H9 (cell line): ENCODE measurements around the gene HPSE. TPM values are rescaled to one million over a fixed set of nuclear protein-coding genes. Genes with fewer than 3 reads are reported as not detected.

Source experiments
- DNase-seq: peaks from one replicate; pipeline ENCODE4 v3.0.0-alpha.2; 2017
- H2AFZ ChIP-seq: one replicate; pipeline ENCODE4 v1.6.1; 2013; ENCODE audit warnings: mild to moderate bottlenecking, low read length, control low read depth, moderate library complexity
- H2AK5ac ChIP-seq: 2 replicates; pipeline ENCODE4 v1.6.1; 2013; ENCODE audit warnings: low read length, control low read depth, mixed read lengths; ENCODE audit not compliant: insufficient read length
- H2BK120ac ChIP-seq: one replicate; pipeline ENCODE4 v1.6.1; 2013; ENCODE audit warnings: low read depth, mild to moderate bottlenecking, low read length, control low read depth, inconsistent platforms; ENCODE audit not compliant: poor library complexity, severe bottlenecking
- H2BK12ac ChIP-seq: 2 replicates; pipeline ENCODE4 v1.6.1; 2013; ENCODE audit warnings: low read length, control low read depth, mixed read lengths, low read depth; ENCODE audit not compliant: insufficient read length
- H2BK15ac ChIP-seq: 2 replicates; pipeline ENCODE4 v1.6.1; 2013; ENCODE audit warnings: low read depth, low read length, control low read depth
- H2BK20ac ChIP-seq: one replicate; pipeline ENCODE4 v1.6.1; 2013; ENCODE audit warnings: low read depth, mild to moderate bottlenecking, low read length, control low read depth, inconsistent platforms; ENCODE audit not compliant: poor library complexity, severe bottlenecking
- H2BK5ac ChIP-seq: 2 replicates; pipeline ENCODE4 v1.6.1; 2013; ENCODE audit warnings: low read length, control low read depth, mixed read lengths; ENCODE audit not compliant: insufficient read length
- H3K14ac ChIP-seq: 2 replicates; pipeline ENCODE4 v1.6.1; 2013; ENCODE audit warnings: low read length, control low read depth; ENCODE audit not compliant: insufficient read depth
- H3K18ac ChIP-seq: 2 replicates; pipeline ENCODE4 v1.6.1; 2013; ENCODE audit warnings: low read depth, mild to moderate bottlenecking, mixed read lengths, low read length, control low read depth; ENCODE audit not compliant: insufficient read length
- H3K23ac ChIP-seq: 2 replicates; pipeline ENCODE4 v1.6.1; 2013; ENCODE audit warnings: low read length, control low read depth, mixed read lengths, low read depth; ENCODE audit not compliant: insufficient read length
- H3K23me2 ChIP-seq: 2 replicates; pipeline ENCODE4 v1.6.1; 2013; ENCODE audit warnings: low read depth, mild to moderate bottlenecking, mixed read lengths, low read length, control low read depth; ENCODE audit not compliant: insufficient read length, poor library complexity, severe bottlenecking
- H3K27ac ChIP-seq: 2 replicates; pipeline ENCODE4 v1.5.1; 2013; ENCODE audit warnings: low read length, control low read depth, mixed read lengths, low read depth; ENCODE audit not compliant: insufficient read length
- H3K27me3 ChIP-seq: 2 replicates; pipeline ENCODE4 v1.6.1; 2013; ENCODE audit warnings: low read length, control low read depth, inconsistent platforms; ENCODE audit not compliant: insufficient read depth
- H3K4ac ChIP-seq: 2 replicates; pipeline ENCODE4 v1.6.1; 2013; ENCODE audit warnings: low read depth, mild to moderate bottlenecking, control low read depth, inconsistent platforms, low read length, moderate library complexity
- H3K4me1 ChIP-seq: 2 replicates; pipeline ENCODE4 v1.6.1; 2013; ENCODE audit warnings: low read length, control low read depth, inconsistent platforms; ENCODE audit not compliant: insufficient read depth
- H3K4me2 ChIP-seq: 2 replicates; pipeline ENCODE4 v1.6.1; 2013; ENCODE audit warnings: low read length, control low read depth, mixed read lengths; ENCODE audit not compliant: insufficient read length, insufficient read depth
- H3K56ac ChIP-seq: 2 replicates; pipeline ENCODE4 v1.6.1; 2013; ENCODE audit warnings: low read depth, mild to moderate bottlenecking, mixed read lengths, low read length, control low read depth; ENCODE audit not compliant: insufficient read length
- H3K79me1 ChIP-seq: 2 replicates; pipeline ENCODE4 v1.6.1; 2013; ENCODE audit warnings: low read depth, mild to moderate bottlenecking, moderate library complexity, low read length, control low read depth, inconsistent platforms; ENCODE audit not compliant: insufficient read depth, poor library complexity, severe bottlenecking
- H3K79me2 ChIP-seq: 2 replicates; pipeline ENCODE4 v1.6.1; 2013; ENCODE audit warnings: low read length, control low read depth, inconsistent platforms; ENCODE audit not compliant: insufficient read depth
- H3K9ac ChIP-seq: 2 replicates; pipeline ENCODE4 v1.6.1; 2013; ENCODE audit warnings: low read length, control low read depth, mixed read lengths; ENCODE audit not compliant: insufficient read length; ENCODE audit errors: extremely low read depth
- H3K9me3 ChIP-seq: one replicate; pipeline ENCODE4 v1.6.1; 2013; ENCODE audit warnings: low read depth, low read length, inconsistent platforms; ENCODE audit not compliant: control insufficient read depth
- H3T11ph ChIP-seq: one replicate; pipeline ENCODE4 v1.6.1; 2013; ENCODE audit warnings: mild to moderate bottlenecking, low read length, control low read depth, inconsistent platforms
- H4K20me1 ChIP-seq: one replicate; pipeline ENCODE4 v1.6.1; 2013; ENCODE audit not compliant: control insufficient read depth, insufficient read length, insufficient read depth
- H4K5ac ChIP-seq: 2 replicates; pipeline ENCODE4 v1.6.1; 2013; ENCODE audit warnings: low read depth, mild to moderate bottlenecking, mixed read lengths, low read length, control low read depth; ENCODE audit not compliant: insufficient read length
- H4K8ac ChIP-seq: replicated peaks from 2 replicates; pipeline ENCODE4 v1.6.1; 2013; ENCODE audit warnings: low read length, control low read depth, mixed read lengths, low read depth; ENCODE audit not compliant: insufficient read length
- H4K91ac ChIP-seq: 2 replicates; pipeline ENCODE4 v1.6.1; 2013; ENCODE audit warnings: low read depth, mild to moderate bottlenecking, moderate library complexity, mixed read lengths, low read length, control low read depth; ENCODE audit not compliant: insufficient read length
- H3K27ac Mint-ChIP-seq, 3 experiments: 2 replicates in 2 of 3; 3 replicates in 1 of 3; pipeline ENCODE4 v1.8.0; 2020 to 2021; ENCODE audit warnings: mixed read lengths in 3 of 3, mild to moderate bottlenecking in 1 of 3, moderate library complexity in 1 of 3
- H3K27me3 Mint-ChIP-seq: 2 replicates; pipeline ENCODE4 v1.8.0; 2021; ENCODE audit warnings: low read depth, mild to moderate bottlenecking, moderate library complexity, mixed read lengths
- H3K36me3 Mint-ChIP-seq, 3 experiments: 2 replicates in 2 of 3; 3 replicates in 1 of 3; pipeline ENCODE4 v1.8.0; 2020 to 2021; ENCODE audit warnings: low read depth in 3 of 3, mixed read lengths in 3 of 3; ENCODE audit not compliant: insufficient read depth in 1 of 3
- H3K4me1 Mint-ChIP-seq, 2 experiments: 2 replicates each; pipeline ENCODE4 v1.8.0; 2020; ENCODE audit warnings: mixed read lengths in 2 of 2
- H3K4me3 Mint-ChIP-seq, 2 experiments: 2 replicates in 1 of 2; 3 replicates in 1 of 2; pipeline ENCODE4 v1.8.0; 2020 to 2021; ENCODE audit warnings: mild to moderate bottlenecking in 2 of 2, mixed read lengths in 2 of 2, moderate library complexity in 1 of 2
- H3K9me3 Mint-ChIP-seq, 2 experiments: 2 replicates in 1 of 2; 3 replicates in 1 of 2; pipeline ENCODE4 v1.8.0; 2020; ENCODE audit warnings: mild to moderate bottlenecking in 2 of 2, mixed read lengths in 2 of 2, moderate library complexity in 1 of 2
- CTCF ChIP-seq: fragments of 200-600 bp; sonication (generic); conservative IDR thresholded peaks from 3 replicates; pipeline ENCODE4 v1.8.0; 2021; ENCODE audit warnings: antibody characterized with exemption, mild to moderate bottlenecking
- WGBS: extraction: QIAGEN DNeasy Blood & Tissue Kit; methylation state at CpG from one replicate; pipeline ENCODE4 v1.1.7; 2013; ENCODE audit warnings: missing lambda C conversion rate, low lambda C conversion rate, mixed read lengths; ENCODE audit not compliant: insufficient read length; ENCODE audit errors: extremely low coverage; 5-methylcytosine and 5-hydroxymethylcytosine counted together
- total RNA-seq: library from RNA; stranded (reverse); gene quantifications from 2 replicates; pipeline ENCODE4 v1.2.1, GENCODE V29; 2021

The HPSE gene
- total RNA-seq, 1 experiment from 2014 or later = 2.0 TPM

- no peaks in the 10 kb centered on the region for H3K79me2 ChIP-seq
- H3K23ac ChIP-seq = no peak overlapping the region
- no peak for TF ChIP-seq CTCF
- H3K9me3 Mint-ChIP-seq = no peaks in the 10 kb centered on the region
- no peak for DNase-seq
- H2BK12ac ChIP-seq = no peak overlapping the region
- H3K4me3 Mint-ChIP-seq = no peak overlapping the region
- no peak overlapping the region for H3K14ac ChIP-seq
- H3K18ac ChIP-seq = no peak overlapping the region
- no CpG with 5 or more reads among the region's 4 CpGs for WGBS
- H2BK20ac ChIP-seq = no peak overlapping the region
- no peak overlapping the region for H4K8ac ChIP-seq
- no peak overlapping the region for H3K56ac ChIP-seq
- H4K91ac ChIP-seq = no peak overlapping the region
- H3T11ph ChIP-seq = no peak overlapping the region
- H3K36me3 Mint-ChIP-seq = no peaks in the 10 kb centered on the region
- no peak overlapping the region for H3K4ac ChIP-seq
- no peak overlapping the region for H3K9ac ChIP-seq
- no peaks in the 10 kb centered on the region for H3K27me3 ChIP-seq
- H4K5ac ChIP-seq = no peak overlapping the region
- H2BK5ac ChIP-seq = no peak overlapping the region
- H3K27ac Mint-ChIP-seq = no peak overlapping the region
- no peak overlapping the region for H2AFZ ChIP-seq
- H3K4me1 Mint-ChIP-seq = no peaks in the 10 kb centered on the region
- no peaks in the 10 kb centered on the region for H3K4me1 ChIP-seq
- H3K79me1 ChIP-seq = no peaks in the 10 kb centered on the region
- H4K20me1 ChIP-seq = no peaks in the 10 kb centered on the region
- peaks cover 22% of the 10 kb centered on the region for H3K27me3 Mint-ChIP-seq
- H2AK5ac ChIP-seq = no peak overlapping the region
- no peak overlapping the region for H3K4me2 ChIP-seq
- H3K27ac ChIP-seq = no peak overlapping the region
- H2BK120ac ChIP-seq = no peak overlapping the region
- no peak overlapping the region for H2BK15ac ChIP-seq
- no peaks in the 10 kb centered on the region for H3K23me2 ChIP-seq
- no peaks in the 10 kb centered on the region for H3K9me3 ChIP-seq
Observed at GRCh38 chr4:83369831-83370639, 35.4 kb upstream of the HPSE start.
